C4-2B (cell line): ENCODE measurements around the gene MAPKAPK3.

Source experiments
- CTCF ChIP-seq: fragments of 450-650 bp; conservative IDR thresholded peaks from 2 replicates; pipeline ENCODE4 v1.5.1; 2017; ENCODE audit warnings: mild to moderate bottlenecking
- ZFX ChIP-seq: fragments of 450-650 bp; IDR thresholded peaks from 2 replicates; pipeline ENCODE4 v1.6.1; 2017

GRCh38 chr3:50633230-50633790 lies 16.4 kb downstream of the MAPKAPK3 start:
- no peak for TF ChIP-seq CTCF
- TF ChIP-seq ZFX, result no peak
